Neural cell (in vitro differentiated cells): ENCODE results near the gene IRAK2.

Source experiments
- EZH2 ChIP-seq: fragments of 200-600, 300-800 bp; shearing (Covaris generic), sonication (generic); IDR thresholded peaks from 2 replicates; pipeline ENCODE4 v1.6.1; 2014; ENCODE audit warnings: antibody characterized with exemption, low read length, borderline replicate concordance, mild to moderate bottlenecking; ENCODE audit not compliant: insufficient read depth, poor library complexity, severe bottlenecking
- MXI1 ChIP-seq: fragments of 450-650 bp; conservative IDR thresholded peaks from 2 replicates; pipeline ENCODE4 v1.6.1; 2014; ENCODE audit warnings: antibody characterized with exemption, mild to moderate bottlenecking; ENCODE audit not compliant: poor library complexity, severe bottlenecking
- POLR2AphosphoS5 ChIP-seq: IDR thresholded peaks from 2 replicates; pipeline ENCODE4 v1.6.1; 2012
- RAD21 ChIP-seq: fragments of 450-650 bp; conservative IDR thresholded peaks from 2 replicates; pipeline ENCODE4 v1.6.1; 2014; ENCODE audit warnings: antibody characterized with exemption, mild to moderate bottlenecking, moderate library complexity
- TAF1 ChIP-seq: IDR thresholded peaks from 2 replicates; pipeline ENCODE4 v1.6.1; 2012; ENCODE audit warnings: low read depth
- TF ChIP-seq, protein P1 (sequence below): fragments of 450-650 bp; IDR thresholded peaks from 2 replicates; pipeline ENCODE4 v1.5.1; 2014; ENCODE audit warnings: antibody characterized with exemption, mild to moderate bottlenecking, moderate library complexity; ENCODE audit not compliant: poor library complexity, severe bottlenecking
- TF ChIP-seq, protein P2 (sequence below): IDR thresholded peaks from 2 replicates; pipeline ENCODE4 v1.6.1; 2012; ENCODE audit warnings: borderline replicate concordance

DNA sequence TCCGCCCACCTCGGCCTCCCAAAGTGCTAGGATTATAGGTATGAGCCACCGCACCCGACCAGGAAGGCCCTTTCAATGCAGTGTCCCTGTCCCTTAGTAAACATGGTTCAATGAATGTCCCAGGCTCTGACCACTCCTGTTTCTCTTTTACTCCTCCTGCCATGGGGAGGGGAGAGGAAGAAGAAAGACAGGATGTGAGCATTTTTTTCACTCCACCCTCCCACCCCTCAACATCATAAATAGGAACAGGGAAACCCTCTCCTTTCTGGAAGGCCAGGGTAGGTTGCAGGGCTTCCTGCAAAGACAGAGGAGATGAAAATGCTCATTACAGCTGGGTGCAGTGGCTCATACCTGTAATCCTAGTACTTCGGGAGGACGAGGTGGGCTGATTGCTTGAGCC is 76.1 kb downstream of the IRAK2 start:
- TF ChIP-seq, protein P1, sequence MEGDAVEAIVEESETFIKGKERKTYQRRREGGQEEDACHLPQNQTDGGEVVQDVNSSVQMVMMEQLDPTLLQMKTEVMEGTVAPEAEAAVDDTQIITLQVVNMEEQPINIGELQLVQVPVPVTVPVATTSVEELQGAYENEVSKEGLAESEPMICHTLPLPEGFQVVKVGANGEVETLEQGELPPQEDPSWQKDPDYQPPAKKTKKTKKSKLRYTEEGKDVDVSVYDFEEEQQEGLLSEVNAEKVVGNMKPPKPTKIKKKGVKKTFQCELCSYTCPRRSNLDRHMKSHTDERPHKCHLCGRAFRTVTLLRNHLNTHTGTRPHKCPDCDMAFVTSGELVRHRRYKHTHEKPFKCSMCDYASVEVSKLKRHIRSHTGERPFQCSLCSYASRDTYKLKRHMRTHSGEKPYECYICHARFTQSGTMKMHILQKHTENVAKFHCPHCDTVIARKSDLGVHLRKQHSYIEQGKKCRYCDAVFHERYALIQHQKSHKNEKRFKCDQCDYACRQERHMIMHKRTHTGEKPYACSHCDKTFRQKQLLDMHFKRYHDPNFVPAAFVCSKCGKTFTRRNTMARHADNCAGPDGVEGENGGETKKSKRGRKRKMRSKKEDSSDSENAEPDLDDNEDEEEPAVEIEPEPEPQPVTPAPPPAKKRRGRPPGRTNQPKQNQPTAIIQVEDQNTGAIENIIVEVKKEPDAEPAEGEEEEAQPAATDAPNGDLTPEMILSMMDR: no peak
- TF ChIP-seq TAF1: no peak
- no peak for TF ChIP-seq MXI1
- no peak for TF ChIP-seq POLR2AphosphoS5
- TF ChIP-seq, protein P2, sequence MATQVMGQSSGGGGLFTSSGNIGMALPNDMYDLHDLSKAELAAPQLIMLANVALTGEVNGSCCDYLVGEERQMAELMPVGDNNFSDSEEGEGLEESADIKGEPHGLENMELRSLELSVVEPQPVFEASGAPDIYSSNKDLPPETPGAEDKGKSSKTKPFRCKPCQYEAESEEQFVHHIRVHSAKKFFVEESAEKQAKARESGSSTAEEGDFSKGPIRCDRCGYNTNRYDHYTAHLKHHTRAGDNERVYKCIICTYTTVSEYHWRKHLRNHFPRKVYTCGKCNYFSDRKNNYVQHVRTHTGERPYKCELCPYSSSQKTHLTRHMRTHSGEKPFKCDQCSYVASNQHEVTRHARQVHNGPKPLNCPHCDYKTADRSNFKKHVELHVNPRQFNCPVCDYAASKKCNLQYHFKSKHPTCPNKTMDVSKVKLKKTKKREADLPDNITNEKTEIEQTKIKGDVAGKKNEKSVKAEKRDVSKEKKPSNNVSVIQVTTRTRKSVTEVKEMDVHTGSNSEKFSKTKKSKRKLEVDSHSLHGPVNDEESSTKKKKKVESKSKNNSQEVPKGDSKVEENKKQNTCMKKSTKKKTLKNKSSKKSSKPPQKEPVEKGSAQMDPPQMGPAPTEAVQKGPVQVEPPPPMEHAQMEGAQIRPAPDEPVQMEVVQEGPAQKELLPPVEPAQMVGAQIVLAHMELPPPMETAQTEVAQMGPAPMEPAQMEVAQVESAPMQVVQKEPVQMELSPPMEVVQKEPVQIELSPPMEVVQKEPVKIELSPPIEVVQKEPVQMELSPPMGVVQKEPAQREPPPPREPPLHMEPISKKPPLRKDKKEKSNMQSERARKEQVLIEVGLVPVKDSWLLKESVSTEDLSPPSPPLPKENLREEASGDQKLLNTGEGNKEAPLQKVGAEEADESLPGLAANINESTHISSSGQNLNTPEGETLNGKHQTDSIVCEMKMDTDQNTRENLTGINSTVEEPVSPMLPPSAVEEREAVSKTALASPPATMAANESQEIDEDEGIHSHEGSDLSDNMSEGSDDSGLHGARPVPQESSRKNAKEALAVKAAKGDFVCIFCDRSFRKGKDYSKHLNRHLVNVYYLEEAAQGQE: no peak
- no peak for TF ChIP-seq EZH2
- TF ChIP-seq RAD21: no peak
